Left colon (tissue), 2 donors: ENCODE measurements around the gene AGO1. TPM values are rescaled to one million over a fixed set of nuclear protein-coding genes. Genes with fewer than 3 reads are reported as not detected.

ENCODE experiments used
- ATAC-seq: fragments of 200-7000 bp; cut with Tn5 transposase; one replicate; pipeline ENCODE4 v1.9.1; 2020; ENCODE audit warnings: mild to moderate bottlenecking, moderate library complexity
- DNase-seq, 2 donors: peaks; one replicate each; pipeline ENCODE4 v3.0.0-alpha.2; 2020
- intact Hi-C, 2 donors: fragments of 100-400 bp; cut with DNase I in 1 of 2; cut with micrococcal nuclease in 1 of 2; formaldehyde crosslinking; loops; one replicate each; pipeline versions ENCODE4 v1.11.2 to v1.14.0; 2022; cut with DNase I, micrococcal nuclease
- total RNA-seq, 2 donors: library from RNA; stranded (reverse); fragmentation: NEBNext Ultra II Directional; extraction: Animal tissue kit (Norgen Biotek cat#: 25700); gene quantifications; one replicate each; pipeline ENCODE4 v1.2.1, GENCODE V29; 2021
- donor health status: DM: no; HTN: no; CAD: no.
- donor health status: DM: yes; HTN: yes; CAD: no.

AGO1 gene
- total RNA-seq, 2 donors from 2014 or later, result 23.7 to 25.1 TPM

- ATAC-seq (no peak), DNase-seq (no peak)
- intact Hi-C loops, result no loop called here
Measured at GRCh38 chr1:35894656-35895055, 11.6 kb downstream of the AGO1 start.

GRCh38 chr1:35899941-35900340 is 16.9 kb downstream of the AGO1 start:
- DNase-seq (no peak), ATAC-seq (no peak)
- intact Hi-C loops, result no loop called here

- intact Hi-C loops, result no loop called here
- no peak for ATAC-seq
- DNase-seq, result no peak
Measured at GRCh38 chr1:35901235-35901634, 18.2 kb downstream of the AGO1 start.

GRCh38 chr1:35902671-35903070 is 19.7 kb downstream of the AGO1 start:
- intact Hi-C loops, result no loop called here
- DNase-seq (no peak), ATAC-seq (no peak)

GRCh38 chr1:35914717-35915116 is 31.7 kb downstream of the AGO1 start:
- ATAC-seq (no peak), DNase-seq (no peak)
- intact Hi-C loops, result no loop called here

GRCh38 chr1:35915693-35916092 is 32.7 kb downstream of the AGO1 start:
- ATAC-seq (no peak), DNase-seq (no peak)
- intact Hi-C loops, result no loop called here

- DNase-seq (no peak), ATAC-seq (no peak)
- intact Hi-C loops, result no loop called here
Measured at GRCh38 chr1:35923791-35924221, 40.8 kb downstream of the AGO1 start.

GRCh38 chr1:35924838-35925237 is 41.8 kb downstream of the AGO1 start:
- DNase-seq (no peak), ATAC-seq (no peak)

GRCh38 chr1:35925741-35926140 is 42.7 kb downstream of the AGO1 start:
- intact Hi-C loops, result no loop called here
- no peak for ATAC-seq
- DNase-seq, result no peak

More at GRCh38 chr1:35924838-35925237, 41.8 kb downstream of the AGO1 start:
- intact Hi-C loops, result no loop called here

- intact Hi-C loops, result no loop called here
- no peak for DNase-seq
- ATAC-seq, result no peak
Measured at GRCh38 chr1:35927472-35927871, 44.5 kb downstream of the AGO1 start.

GRCh38 chr1:35929730-35930592 is 47.0 kb downstream of the AGO1 start:
- DNase-seq (peak; percentile 50 to 60), ATAC-seq (peak; percentile 51)

GRCh38 chr1:35930593-35931445 is 47.8 kb downstream of the AGO1 start, which contains the start of gene AGO3:
TSS of gene AGO3 (plus strand) at chr1:35931105. CDS start at chr1:35931427, 322 bp downstream.
- DNase-seq (peak; percentile 84 to 85), ATAC-seq (peak; percentile 90)
- intact Hi-C loops, result no loop called here

More at GRCh38 chr1:35929730-35930592, 47.0 kb downstream of the AGO1 start:
- intact Hi-C loops, result no loop called here

- DNase-seq (peak; percentile 30 to 66), ATAC-seq (peak; percentile 45)
- intact Hi-C loops, result no loop called here
Measured at GRCh38 chr1:35931446-35932157, 48.6 kb downstream of the AGO1 start.

GRCh38 chr1:35932158-35932636 is 49.2 kb downstream of the AGO1 start:
- DNase-seq (no peak), ATAC-seq (no peak)
- intact Hi-C loops, result no loop called here

GRCh38 chr1:35932941-35933340 is 49.9 kb downstream of the AGO1 start:
- ATAC-seq, result no peak
- intact Hi-C loops, result no loop called here

GRCh38 chr1:35935442-35936388 is 52.7 kb downstream of the AGO1 start:
- intact Hi-C loops, result no loop called here
- ATAC-seq (no peak), DNase-seq (no peak)

More at GRCh38 chr1:35932941-35933340, 49.9 kb downstream of the AGO1 start:
- DNase-seq, result no peak

GRCh38 chr1:35936838-35937237 is 53.8 kb downstream of the AGO1 start:
- intact Hi-C loops, result no loop called here
- ATAC-seq, result no peak
- no peak for DNase-seq

GRCh38 chr1:35939484-35939883 is 56.5 kb downstream of the AGO1 start:
- intact Hi-C loops, result no loop called here
- ATAC-seq, result no peak
- no peak for DNase-seq
